ENCODE results near the gene PEPD.

The PEPD gene

GRCh38 chr19:33442706-33443105 is 78.9 kb downstream of the PEPD start:
- in situ Hi-C loops (cut with MboI; ENCODE audit: low sequenced_read_pairs), result no loop called here

GRCh38 chr19:33441828-33442227 is 79.8 kb downstream of the PEPD start:
- in situ Hi-C loops (cut with MboI; ENCODE audit: low sequenced_read_pairs), result no loop called here

GRCh38 chr19:33441277-33441699 is 80.3 kb downstream of the PEPD start:
- in situ Hi-C loops (cut with MboI; ENCODE audit: low sequenced_read_pairs), result no loop called here

GRCh38 chr19:33440682-33441081 is 80.9 kb downstream of the PEPD start:
- in situ Hi-C loops (cut with MboI; ENCODE audit: low sequenced_read_pairs), result no loop called here

GRCh38 chr19:33440241-33440640 is 81.3 kb downstream of the PEPD start:
- in situ Hi-C loops (cut with MboI; ENCODE audit: low sequenced_read_pairs), result no loop called here

- in situ Hi-C loops (cut with MboI; ENCODE audit: low sequenced_read_pairs), result no loop called here
Measured at GRCh38 chr19:33438987-33439781, 82.4 kb downstream of the PEPD start.

GRCh38 chr19:33437821-33438671 is 83.5 kb downstream of the PEPD start:
- in situ Hi-C loops (cut with MboI; ENCODE audit: low sequenced_read_pairs), result no loop called here

- in situ Hi-C loops (cut with MboI; ENCODE audit: low sequenced_read_pairs), result no loop called here
Measured at GRCh38 chr19:33437393-33437820, 84.2 kb downstream of the PEPD start.

GRCh38 chr19:33436360-33437345 is 84.9 kb downstream of the PEPD start:
- in situ Hi-C loops (cut with MboI; ENCODE audit: low sequenced_read_pairs), result no loop called here

GRCh38 chr19:33435706-33436359 is 85.8 kb downstream of the PEPD start:
- in situ Hi-C loops (cut with MboI; ENCODE audit: low sequenced_read_pairs), result no loop called here

- in situ Hi-C loops (cut with MboI; ENCODE audit: low sequenced_read_pairs), result no loop called here
Measured at GRCh38 chr19:33434886-33435705, 86.5 kb downstream of the PEPD start.

- in situ Hi-C loops (cut with MboI; ENCODE audit: low sequenced_read_pairs), result no loop called here
Measured at GRCh38 chr19:33434069-33434885, 87.3 kb downstream of the PEPD start.

GRCh38 chr19:33432446-33433170 is 89.0 kb downstream of the PEPD start:
- in situ Hi-C loops (cut with MboI; ENCODE audit: low sequenced_read_pairs), result no loop called here

GRCh38 chr19:33432015-33432414 is 89.6 kb downstream of the PEPD start:
- in situ Hi-C loops (cut with MboI; ENCODE audit: low sequenced_read_pairs), result no loop called here

GRCh38 chr19:33430674-33431277 is 90.8 kb downstream of the PEPD start:
- in situ Hi-C loops (cut with MboI; ENCODE audit: low sequenced_read_pairs), result no loop called here

- in situ Hi-C loops (cut with MboI; ENCODE audit: low sequenced_read_pairs), result loop anchor here (10.0 kb wide), 1 partner anchor 345 kb away; no protein-coding TSS in a partner anchor
Measured at GRCh38 chr19:33429891-33430673, 91.5 kb downstream of the PEPD start.

Data from HL-60/S4 treated with phorbol 12-myristate 13-acetate at 8.2 ng/mL for 4 days and 3 days (cell line).